GM18870 (cell line): ENCODE results near the gene EDN3.

Source experiments
- ATAC-seq: cut with Tn5 transposase; IDR thresholded peaks from one replicate; pipeline ENCODE4 v1.9.1; 2021; ENCODE audit warnings: moderate library complexity; ENCODE audit not compliant: unreplicated experiment

EDN3 gene

GRCh38 chr20:59300333-59301081 lies at the start of gene EDN3:
EDN3 (plus strand) TSS chr20:59300611; CDS start chr20:59300813, 202 bp downstream.
- ATAC-seq = no peak

GRCh38 chr20:59253325-59253724 lies 47.1 kb upstream of the EDN3 start:
- ATAC-seq = no peak

GRCh38 chr20:59253779-59254319 lies 46.6 kb upstream of the EDN3 start:
- ATAC-seq = no peak

GRCh38 chr20:59255256-59255655 lies 45.2 kb upstream of the EDN3 start:
- ATAC-seq = no peak

GRCh38 chr20:59258221-59258621 lies 42.2 kb upstream of the EDN3 start:
- ATAC-seq = no peak

GRCh38 chr20:59259946-59260345 lies 40.5 kb upstream of the EDN3 start:
- no peak for ATAC-seq

- ATAC-seq = no peak
Measured at GRCh38 chr20:59265298-59265697, 35.1 kb upstream of the EDN3 start.

GRCh38 chr20:59268870-59269269 lies 31.5 kb upstream of the EDN3 start:
- no peak for ATAC-seq

GRCh38 chr20:59269411-59270025 lies 30.9 kb upstream of the EDN3 start:
- no peak for ATAC-seq

GRCh38 chr20:59270380-59270779 lies 30.0 kb upstream of the EDN3 start:
- no peak for ATAC-seq

- ATAC-seq = no peak
Measured at GRCh38 chr20:59273739-59274357, 26.6 kb upstream of the EDN3 start.

- no peak for ATAC-seq
Measured at GRCh38 chr20:59276938-59277337, 23.5 kb upstream of the EDN3 start.

GRCh38 chr20:59284470-59284869 lies 15.9 kb upstream of the EDN3 start:
- ATAC-seq = no peak

- ATAC-seq = no peak
Measured at GRCh38 chr20:59289994-59290393, 10.4 kb upstream of the EDN3 start.

GRCh38 chr20:59291740-59292383 lies 8.5 kb upstream of the EDN3 start:
- no peak for ATAC-seq

GRCh38 chr20:59295531-59295930 lies 4.9 kb upstream of the EDN3 start:
- no peak for ATAC-seq

GRCh38 chr20:59297686-59298085 lies 2.7 kb upstream of the EDN3 start:
- no peak for ATAC-seq

- no peak for ATAC-seq
Measured at GRCh38 chr20:59299945-59300332, 472 bp upstream of the EDN3 start.

- no peak for ATAC-seq
Measured at GRCh38 chr20:59301343-59302007, 1.1 kb downstream of the EDN3 start.

- ATAC-seq = no peak
Measured at GRCh38 chr20:59305908-59306655, 5.7 kb downstream of the EDN3 start.
